Upper lobe of left lung (tissue), 4 donors: ENCODE results near the gene FERMT1.

Source experiments
- EP300 ChIP-seq, 4 donors: sonication (generic); formaldehyde crosslinking; IDR thresholded peaks; one replicate each; pipeline ENCODE4 v1.5.1; 2017; ENCODE audit warnings: antibody characterized with exemption in 4 of 4, control low read depth in 2 of 4
- POLR2A ChIP-seq, 4 donors: fragments of 450-650 bp; IDR thresholded peaks; one replicate each; pipeline ENCODE4 v1.5.1; 2016 to 2017; ENCODE audit warnings: antibody characterized with exemption in 4 of 4, mild to moderate bottlenecking in 2 of 4
- POLR2AphosphoS5 ChIP-seq, 2 donors: sonication (generic); formaldehyde crosslinking; IDR thresholded peaks; one replicate each; pipeline ENCODE4 v1.5.1; 2017; ENCODE audit warnings: antibody characterized with exemption in 2 of 2
- TF ChIP-seq, protein P1 (sequence below), 6 experiments: fragments of 450-650 bp in 4 of 6; fragments of 200-600 bp in 2 of 6; sonication (generic) in 2 of 6; IDR thresholded peaks; one replicate each; pipeline ENCODE4 v1.5.1; 2016 to 2019; ENCODE audit warnings: antibody characterized with exemption in 6 of 6

DNA sequence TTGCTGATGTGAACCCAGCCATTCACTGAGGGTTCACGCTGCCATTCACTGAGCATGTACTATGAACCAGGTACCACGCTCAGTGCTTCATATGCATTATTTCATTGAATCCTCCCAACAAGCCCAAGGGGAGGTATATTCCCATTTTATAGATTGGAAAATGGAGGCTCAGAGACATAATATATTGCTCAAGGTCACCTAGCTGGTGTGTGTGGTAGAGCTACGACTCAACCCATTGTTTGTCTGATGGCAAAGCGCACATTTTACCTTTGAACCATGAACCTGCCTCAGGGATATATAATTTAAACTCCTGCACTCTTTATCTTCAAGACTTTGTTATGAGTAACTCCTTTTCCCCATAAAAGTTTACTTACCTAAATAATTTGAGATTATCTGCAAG, 28.3 kb downstream of the FERMT1 start:
- TF ChIP-seq POLR2A (IDR thresholded peaks at IDR 0.05) (no peak), EP300 (IDR thresholded peaks at IDR 0.05) (no peak), POLR2AphosphoS5 (IDR thresholded peaks at IDR 0.05) (no peak)
- TF ChIP-seq, protein P1, sequence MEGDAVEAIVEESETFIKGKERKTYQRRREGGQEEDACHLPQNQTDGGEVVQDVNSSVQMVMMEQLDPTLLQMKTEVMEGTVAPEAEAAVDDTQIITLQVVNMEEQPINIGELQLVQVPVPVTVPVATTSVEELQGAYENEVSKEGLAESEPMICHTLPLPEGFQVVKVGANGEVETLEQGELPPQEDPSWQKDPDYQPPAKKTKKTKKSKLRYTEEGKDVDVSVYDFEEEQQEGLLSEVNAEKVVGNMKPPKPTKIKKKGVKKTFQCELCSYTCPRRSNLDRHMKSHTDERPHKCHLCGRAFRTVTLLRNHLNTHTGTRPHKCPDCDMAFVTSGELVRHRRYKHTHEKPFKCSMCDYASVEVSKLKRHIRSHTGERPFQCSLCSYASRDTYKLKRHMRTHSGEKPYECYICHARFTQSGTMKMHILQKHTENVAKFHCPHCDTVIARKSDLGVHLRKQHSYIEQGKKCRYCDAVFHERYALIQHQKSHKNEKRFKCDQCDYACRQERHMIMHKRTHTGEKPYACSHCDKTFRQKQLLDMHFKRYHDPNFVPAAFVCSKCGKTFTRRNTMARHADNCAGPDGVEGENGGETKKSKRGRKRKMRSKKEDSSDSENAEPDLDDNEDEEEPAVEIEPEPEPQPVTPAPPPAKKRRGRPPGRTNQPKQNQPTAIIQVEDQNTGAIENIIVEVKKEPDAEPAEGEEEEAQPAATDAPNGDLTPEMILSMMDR (IDR thresholded peaks at IDR 0.05), result no peak
